Activated CD8-positive, alpha-beta T cell treated with anti-CD3 and anti-CD28 coated beads, Interleukin-2, amount 10 ng/mL, durations not matched to agents 7 days and 5 days (primary cell): ENCODE measurements around the gene PIF1. TPM values are rescaled to one million over a fixed set of nuclear protein-coding genes. Genes with fewer than 3 reads are reported as not detected.
A peak's percentile ranks its signal among the peaks of the same experiment; 100 is the strongest.

Experiments
- ATAC-seq: fragments of 150-1000 bp; cut with Tn5 transposase; one replicate; pipeline ENCODE4 v1.10.0; 2021; ENCODE audit warnings: moderate library complexity
- CTCF ChIA-PET: fragments of 350-600 bp; sonication (Branson Sonifier 250); formaldehyde crosslinking; loops from one replicate; lab custom pipeline; 2021; ENCODE audit warnings: antibody characterized with exemption; lab: Charles Lee
- POLR2A ChIA-PET: fragments of 350-600 bp; sonication (Branson Sonifier 250); formaldehyde crosslinking; loops from one replicate; lab custom pipeline; 2021; ENCODE audit warnings: antibody characterized with exemption; lab: Charles Lee
- DNase-seq: peaks from one replicate; pipeline ENCODE4 v3.0.0-alpha.2; 2020
- H3K27ac Mint-ChIP-seq: one replicate; pipeline ENCODE4 v1.8.0; 2021; ENCODE audit warnings: mild to moderate bottlenecking, mixed read lengths
- H3K27me3 Mint-ChIP-seq: one replicate; pipeline ENCODE4 v1.8.0; 2021; ENCODE audit warnings: low read depth, mixed read lengths
- H3K36me3 Mint-ChIP-seq: one replicate; pipeline ENCODE4 v1.8.0; 2021; ENCODE audit warnings: low read depth, mixed read lengths
- H3K4me1 Mint-ChIP-seq: one replicate; pipeline ENCODE4 v1.8.0; 2021; ENCODE audit warnings: low read depth, mixed read lengths
- H3K4me3 Mint-ChIP-seq: one replicate; pipeline ENCODE4 v1.8.0; 2021; ENCODE audit warnings: mild to moderate bottlenecking, mixed read lengths
- H3K9me3 Mint-ChIP-seq: one replicate; pipeline ENCODE4 v1.8.0; 2022; ENCODE audit warnings: mixed read lengths; ENCODE audit not compliant: insufficient read depth
- total RNA-seq, 2 experiments: library from RNA; stranded (reverse); gene quantifications; one replicate each; pipeline ENCODE4 v1.2.3, GENCODE V29; 2021

PIF1 gene
- total RNA-seq, 2 experiments from 2014 or later = 69.1 to 71.1 TPM

DNA sequence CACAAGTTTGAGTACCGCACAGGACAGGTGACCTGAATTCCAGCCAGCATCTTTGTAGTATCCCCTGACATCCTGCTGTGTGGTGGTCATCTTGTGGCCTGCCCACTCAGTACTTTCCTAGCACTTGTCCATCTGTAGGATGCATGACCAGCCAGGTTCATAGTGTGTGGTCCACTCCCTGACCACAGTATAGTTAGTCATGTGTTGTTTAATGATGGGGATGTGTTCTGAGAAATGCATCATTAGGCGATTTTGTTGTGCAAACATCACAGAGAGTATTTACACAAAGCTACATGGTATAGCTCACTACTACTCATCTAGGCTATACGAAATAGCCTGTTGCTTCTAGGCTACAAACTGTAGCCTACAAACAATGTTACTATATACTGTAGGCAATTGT, 33.2 kb downstream of the PIF1 start:
- CTCF ChIA-PET = interaction anchor here (2.2 kb wide), 1 partner anchor 12 kb away, joined by 5 read pairs; no protein-coding TSS in a partner anchor
- no peak for DNase-seq
- Mint-ChIP-seq H3K36me3 (no peaks in the 10 kb centered on the region), H3K4me3 (no peak overlapping the region), H3K9me3 (no peaks in the 10 kb centered on the region), H3K4me1 (no peaks in the 10 kb centered on the region), H3K27me3 (no peaks in the 10 kb centered on the region), H3K27ac (no peak overlapping the region)
- POLR2A ChIA-PET = no interaction called here
- no peak for ATAC-seq

DNA sequence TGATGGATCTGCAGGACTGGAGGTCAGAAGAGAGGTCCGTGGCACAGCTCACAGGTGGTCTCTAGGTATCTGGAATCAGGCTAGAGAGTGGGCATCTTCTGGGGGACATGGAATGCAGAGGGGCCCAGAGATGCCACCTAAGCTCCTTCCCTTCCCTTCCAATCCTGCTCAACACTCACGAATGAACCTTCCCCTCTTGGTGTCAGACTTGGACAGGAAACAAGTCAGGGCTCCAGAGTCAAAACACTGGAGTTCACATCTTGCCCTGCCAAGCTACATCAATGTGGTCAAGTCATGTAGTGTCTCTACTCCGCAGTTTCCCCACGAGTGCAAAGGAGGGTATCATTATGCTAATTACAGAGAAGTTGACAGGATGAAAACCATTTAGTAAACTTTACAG, 34.0 kb downstream of the PIF1 start:
- CTCF ChIA-PET = interaction anchor here (2.2 kb wide), 1 partner anchor 11 kb away, joined by 5 read pairs; no protein-coding TSS in a partner anchor
- no peaks in the 10 kb centered on the region for H3K27me3 Mint-ChIP-seq
- no peaks in the 10 kb centered on the region for H3K4me1 Mint-ChIP-seq
- no peak overlapping the region for H3K4me3 Mint-ChIP-seq
- POLR2A ChIA-PET = no interaction called here
- H3K9me3 Mint-ChIP-seq = no peaks in the 10 kb centered on the region
- no peak overlapping the region for H3K27ac Mint-ChIP-seq
- DNase-seq (no peak), ATAC-seq (no peak)
- no peaks in the 10 kb centered on the region for H3K36me3 Mint-ChIP-seq

- Mint-ChIP-seq H3K27me3 (peaks cover 15% of the 10 kb centered on the region), H3K4me1 (peaks cover 10% of the 10 kb centered on the region), H3K36me3 (no peaks in the 10 kb centered on the region), H3K4me3 (no peak overlapping the region), H3K27ac (no peak overlapping the region), H3K9me3 (no peaks in the 10 kb centered on the region)
- POLR2A ChIA-PET = no interaction called here
- CTCF ChIA-PET = interaction anchor here (1.2 to 4.2 kb wide), 2 partner anchors 26 to 123 kb away, joined by 4 to 19 read pairs; no protein-coding TSS in a partner anchor
- DNase-seq (no peak), ATAC-seq (no peak)
Observed at GRCh38 chr15:64783796-64784195, 41.7 kb downstream of the PIF1 start.

GRCh38 chr15:64782751-64783150, 42.7 kb downstream of the PIF1 start:
- CTCF ChIA-PET = interaction anchor here (1.6 to 4.2 kb wide), 2 partner anchors 27 to 55 kb away, joined by 4 to 19 read pairs; no protein-coding TSS in a partner anchor
- Mint-ChIP-seq H3K4me1 (peaks cover 10% of the 10 kb centered on the region), H3K36me3 (no peaks in the 10 kb centered on the region), H3K27ac (no peak overlapping the region), H3K9me3 (no peaks in the 10 kb centered on the region), H3K27me3 (peaks cover 22% of the 10 kb centered on the region), H3K4me3 (no peak overlapping the region)
- no peak for DNase-seq
- POLR2A ChIA-PET = no interaction called here
- ATAC-seq = no peak

DNA sequence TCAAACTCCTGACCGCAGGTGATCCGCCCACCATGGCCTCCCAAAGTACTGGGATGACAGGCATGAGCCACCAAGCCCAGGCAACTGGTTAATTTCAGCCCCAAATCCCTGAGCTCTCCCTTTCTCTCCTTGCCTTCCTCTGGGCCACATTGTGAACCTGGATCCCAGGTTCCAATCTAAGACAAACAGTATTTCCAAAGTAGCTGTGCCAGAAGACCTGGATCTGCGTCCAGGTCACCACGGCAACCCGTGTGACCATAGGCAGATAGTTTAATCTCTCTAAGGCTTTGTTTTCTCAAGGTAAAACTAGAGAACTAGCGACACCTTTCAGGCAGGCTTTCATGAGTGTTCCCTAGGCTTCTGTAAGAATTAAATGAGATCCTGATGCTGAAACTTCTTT, 44.1 kb downstream of the PIF1 start:
- Mint-ChIP-seq H3K4me3 (no peak overlapping the region), H3K9me3 (no peaks in the 10 kb centered on the region), H3K27me3 (peaks cover 34% of the 10 kb centered on the region), H3K27ac (no peak overlapping the region), H3K36me3 (no peaks in the 10 kb centered on the region), H3K4me1 (peaks cover 10% of the 10 kb centered on the region)
- DNase-seq (no peak), ATAC-seq (no peak)
- CTCF ChIA-PET = interaction anchor here (1.1 to 2.2 kb wide), 3 partner anchors 11 to 53 kb away, joined by 4 to 5 read pairs (median 4); no protein-coding TSS in a partner anchor
- POLR2A ChIA-PET = no interaction called here

- CTCF ChIA-PET = interaction anchor here (1.1 to 2.2 kb wide), 2 partner anchors 11 to 29 kb away, joined by 4 to 5 read pairs; no protein-coding TSS in a partner anchor
- H3K36me3 Mint-ChIP-seq = no peaks in the 10 kb centered on the region
- H3K27me3 Mint-ChIP-seq = peaks cover 40% of the 10 kb centered on the region
- H3K9me3 Mint-ChIP-seq = no peaks in the 10 kb centered on the region
- peaks cover 13% of the 10 kb centered on the region for H3K4me1 Mint-ChIP-seq
- POLR2A ChIA-PET = no interaction called here
- H3K27ac Mint-ChIP-seq = no peak overlapping the region
- no peak for DNase-seq
- no peak overlapping the region for H3K4me3 Mint-ChIP-seq
- no peak for ATAC-seq
Observed at GRCh38 chr15:64780600-64781156, 44.8 kb downstream of the PIF1 start.

- ChIA-PET POLR2A (interaction anchor here (1.3 kb wide), 1 partner anchor 46 kb away, joined by 3 read pairs; the partner anchor contains the start of gene PIF1), CTCF (interaction anchor here (1.7 to 2.2 kb wide), 2 partner anchors 12 to 30 kb away, joined by 5 to 7 read pairs; no protein-coding TSS in a partner anchor)
- Mint-ChIP-seq H3K9me3 (no peaks in the 10 kb centered on the region), H3K27ac (no peak overlapping the region), H3K36me3 (no peaks in the 10 kb centered on the region), H3K27me3 (peaks cover 41% of the 10 kb centered on the region), H3K4me1 (peaks cover 13% of the 10 kb centered on the region), H3K4me3 (no peak overlapping the region)
- no peak for DNase-seq
- no peak for ATAC-seq
Observed at GRCh38 chr15:64779630-64780029, 45.8 kb downstream of the PIF1 start.

- Mint-ChIP-seq H3K36me3 (no peaks in the 10 kb centered on the region), H3K27ac (no peak overlapping the region), H3K4me1 (peaks cover 13% of the 10 kb centered on the region), H3K27me3 (peaks cover 46% of the 10 kb centered on the region), H3K9me3 (no peaks in the 10 kb centered on the region), H3K4me3 (no peak overlapping the region)
- DNase-seq = no peak
- POLR2A ChIA-PET = interaction anchor here (1.3 kb wide), 1 partner anchor 47 kb away, joined by 3 read pairs; the partner anchor contains the start of gene PIF1
- ATAC-seq = no peak
- CTCF ChIA-PET = interaction anchor here (1.7 kb wide), 1 partner anchor 31 kb away, joined by 7 read pairs; no protein-coding TSS in a partner anchor
Observed at GRCh38 chr15:64779024-64779423, 46.4 kb downstream of the PIF1 start.

DNA sequence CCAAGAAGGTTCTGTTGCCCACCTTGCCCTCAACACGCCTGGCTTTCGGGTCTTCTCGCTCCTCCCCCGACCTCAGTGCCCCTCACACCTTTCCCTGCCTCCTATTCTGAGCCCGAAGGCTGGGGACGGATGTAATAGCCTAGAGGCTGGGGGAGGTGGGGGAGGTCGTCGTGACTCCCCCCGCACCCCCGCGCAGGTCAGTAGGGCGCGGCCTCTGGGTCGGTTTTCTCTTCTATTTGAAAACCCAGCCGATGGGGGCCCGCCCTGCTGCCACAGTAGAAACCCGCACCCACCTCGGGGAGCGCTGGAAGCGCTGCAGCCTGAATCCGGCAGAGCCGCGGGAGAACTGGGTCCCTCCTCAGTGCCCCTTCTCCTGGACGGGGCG, 49.1 kb downstream of the PIF1 start:
- H3K9me3 Mint-ChIP-seq = no peaks in the 10 kb centered on the region
- peaks cover 66% of the 10 kb centered on the region for H3K27me3 Mint-ChIP-seq
- ChIA-PET CTCF (no interaction called here), POLR2A (interaction anchor here (0.6 kb wide), 1 partner anchor 46 kb away, joined by 3 read pairs; no protein-coding TSS in a partner anchor)
- H3K4me1 Mint-ChIP-seq = peaks cover 3% of the 10 kb centered on the region
- no peaks in the 10 kb centered on the region for H3K36me3 Mint-ChIP-seq
- DNase-seq (no peak), ATAC-seq (no peak)
- H3K27ac Mint-ChIP-seq = no peak overlapping the region
- peak overlapping the region; percentile 52 for H3K4me3 Mint-ChIP-seq

DNA sequence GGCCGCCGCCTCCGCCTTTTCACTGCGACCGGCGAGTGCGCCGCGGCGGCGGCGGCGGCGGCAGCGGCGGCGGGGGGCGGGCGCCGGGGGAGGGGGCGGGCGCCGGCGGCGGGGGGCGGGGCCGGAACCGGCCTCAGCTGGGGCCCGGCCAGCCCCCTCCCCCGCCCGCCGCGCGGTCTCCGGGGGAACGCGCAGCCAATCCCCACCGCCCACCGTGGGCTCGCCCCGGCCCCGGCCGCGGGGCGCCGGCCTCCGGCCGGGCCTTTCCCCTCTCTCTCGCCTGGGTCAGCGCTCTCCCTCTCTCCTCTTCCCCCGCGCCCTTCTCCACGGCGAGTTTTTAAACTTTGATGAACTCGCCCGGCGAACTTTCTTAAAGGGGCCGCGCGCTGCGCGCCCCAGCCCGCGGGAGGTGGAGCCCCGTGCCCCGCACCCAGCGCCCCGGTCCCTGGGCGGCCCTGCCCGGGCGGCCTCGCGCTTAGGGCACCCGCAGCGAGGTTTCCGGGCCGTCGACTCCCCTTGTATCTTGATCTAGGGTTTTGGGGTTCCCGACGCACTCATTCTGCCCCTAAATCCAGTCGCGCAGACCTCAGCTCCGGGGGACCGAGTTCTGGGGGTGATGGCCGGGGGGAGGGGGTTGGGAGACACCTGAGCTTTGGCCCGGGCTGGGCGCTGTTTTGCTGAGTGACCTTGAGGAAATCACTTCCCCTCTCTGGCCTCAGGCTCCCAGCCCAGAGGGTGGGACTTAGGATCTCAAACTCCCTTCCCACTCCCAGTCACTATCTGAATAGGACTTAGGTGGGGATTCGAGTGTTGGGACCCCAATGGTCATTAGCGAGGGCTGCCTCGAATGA, 49.7 kb downstream of the PIF1 start, which contains the start of gene RBPMS2:
RBPMS2 (minus strand) TSS at position 39 of the 851 bp plus-strand sequence. CDS start 270 bp downstream, outside the sequence.
- H3K27me3 Mint-ChIP-seq = peaks cover 65% of the 10 kb centered on the region
- CTCF ChIA-PET = no interaction called here
- H3K4me1 Mint-ChIP-seq = peaks cover 3% of the 10 kb centered on the region
- H3K4me3 Mint-ChIP-seq = peak within 1 kb of the TSS; percentile 53
- no peak within 1 kb of the TSS for H3K27ac Mint-ChIP-seq
- ATAC-seq (peak; percentile 30), DNase-seq (no peak)
- POLR2A ChIA-PET = interaction anchor here (0.6 kb wide), 1 partner anchor 140 kb away, joined by 3 read pairs; no protein-coding TSS in a partner anchor
- H3K9me3 Mint-ChIP-seq = no peaks in the 10 kb centered on the region
- no peaks in the 10 kb centered on the region for H3K36me3 Mint-ChIP-seq

DNA sequence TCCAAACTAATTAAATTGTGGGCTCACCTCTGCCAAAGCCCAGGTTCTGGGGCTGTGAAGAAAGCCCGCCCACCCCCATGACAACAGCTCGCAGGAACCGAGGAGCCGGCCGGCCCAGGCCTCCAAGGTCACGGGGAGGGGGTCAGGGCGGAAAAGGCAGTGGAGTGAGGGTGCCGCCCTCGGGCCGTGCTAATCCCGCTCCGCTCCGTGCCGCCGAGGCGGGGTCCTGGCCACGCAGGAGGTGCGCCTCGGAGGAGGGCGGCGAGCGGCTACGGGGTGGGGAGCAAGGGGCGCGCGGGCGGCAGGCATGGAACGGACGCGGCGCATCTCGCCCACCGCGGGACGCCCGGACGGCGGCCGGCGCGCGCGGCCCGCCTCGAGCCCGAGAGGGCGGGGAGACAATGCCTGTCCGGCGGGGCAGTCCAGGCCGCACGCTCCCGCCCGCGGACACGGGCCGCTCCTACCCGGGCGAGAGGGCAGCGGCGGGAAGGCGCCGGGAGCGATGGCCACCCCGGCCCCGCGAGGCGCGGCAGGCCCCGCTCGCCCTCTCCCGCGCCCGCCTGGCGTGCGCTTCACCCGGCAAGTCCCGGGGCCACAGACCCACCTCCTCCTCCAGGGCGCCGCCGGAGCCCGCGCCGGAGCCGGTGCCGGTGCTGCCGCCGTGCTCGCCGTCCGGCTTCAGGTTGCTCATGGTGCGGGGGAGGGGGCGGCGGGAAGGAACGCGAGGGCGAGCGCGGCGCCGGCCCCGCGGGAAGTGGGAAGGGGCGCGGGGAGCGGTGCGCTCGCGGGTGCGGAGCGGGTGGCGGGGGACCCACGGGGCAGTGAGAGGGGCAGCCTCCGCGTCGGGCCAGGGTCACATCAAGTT, 50.6 kb downstream of the PIF1 start:
- Mint-ChIP-seq H3K27me3 (peaks cover 59% of the 10 kb centered on the region), H3K9me3 (no peaks in the 10 kb centered on the region), H3K4me1 (peaks cover 3% of the 10 kb centered on the region), H3K27ac (no peak overlapping the region), H3K4me3 (peak overlapping the region; percentile 20), H3K36me3 (no peaks in the 10 kb centered on the region)
- ATAC-seq = peak; percentile 52
- ChIA-PET CTCF (no interaction called here), POLR2A (no interaction called here)
- DNase-seq = no peak
